Smooth muscle cell of the brain vasculature (primary cell): ENCODE measurements around the gene KLHL40.
"Not testable (repeated sequence)": the region's sequence is repeated elsewhere in the genome, so short reads cannot be mapped to it uniquely, and the experiment has no call there.

ENCODE experiments used
- DNase-seq: peaks from one replicate; pipeline ENCODE4 v3.0.0-alpha.2; 2012; ENCODE audit warnings: low read depth, low spot score

The KLHL40 gene

DNA sequence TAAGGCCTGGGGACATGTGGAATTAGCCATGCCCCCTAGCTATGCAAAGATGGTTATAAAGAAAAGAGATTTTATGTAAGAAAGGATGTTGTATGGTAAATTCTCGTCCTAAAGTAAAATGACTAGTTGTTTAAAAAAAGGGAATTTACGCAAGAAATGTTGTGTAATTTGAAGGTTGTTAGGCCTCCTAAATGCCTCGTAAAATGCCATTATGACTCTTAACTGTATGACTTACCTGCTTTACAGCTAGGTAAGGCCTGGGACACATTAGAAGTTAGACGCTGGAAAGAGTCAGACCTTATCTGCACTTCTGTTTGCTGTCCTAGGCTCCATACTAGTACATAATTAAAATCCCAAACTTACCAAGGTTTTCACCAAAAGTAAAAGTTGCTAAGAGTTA is 34.8 kb downstream of the KLHL40 start:
- DNase-seq: no peak

- DNase-seq: no peak
Measured at GRCh38 chr3:42721690-42722089, 36.4 kb downstream of the KLHL40 start.

GRCh38 chr3:42722442-42722841 is 37.1 kb downstream of the KLHL40 start:
- not testable (repeated sequence) for DNase-seq

DNA sequence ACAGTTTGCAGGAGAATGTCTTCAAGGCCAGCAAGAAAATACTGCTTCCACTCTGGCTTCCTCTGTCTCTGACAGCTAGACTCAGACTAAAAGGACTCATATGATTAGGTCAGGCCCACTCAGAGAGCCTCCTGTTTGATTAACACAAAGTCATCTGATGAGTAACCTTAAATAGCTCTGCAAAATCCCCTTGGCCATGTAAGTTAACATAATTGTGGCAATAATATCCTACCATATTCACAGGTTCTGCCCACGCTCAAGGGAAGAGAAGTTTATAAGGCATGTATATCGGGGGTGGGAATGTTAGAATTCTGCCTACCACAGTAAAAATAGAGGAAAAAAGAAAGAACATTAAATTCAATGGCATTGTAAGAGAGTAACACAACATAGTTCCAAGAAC is 37.9 kb downstream of the KLHL40 start:
- no peak for DNase-seq

GRCh38 chr3:42725454-42725853 is 40.1 kb downstream of the KLHL40 start:
- DNase-seq: no peak

DNA sequence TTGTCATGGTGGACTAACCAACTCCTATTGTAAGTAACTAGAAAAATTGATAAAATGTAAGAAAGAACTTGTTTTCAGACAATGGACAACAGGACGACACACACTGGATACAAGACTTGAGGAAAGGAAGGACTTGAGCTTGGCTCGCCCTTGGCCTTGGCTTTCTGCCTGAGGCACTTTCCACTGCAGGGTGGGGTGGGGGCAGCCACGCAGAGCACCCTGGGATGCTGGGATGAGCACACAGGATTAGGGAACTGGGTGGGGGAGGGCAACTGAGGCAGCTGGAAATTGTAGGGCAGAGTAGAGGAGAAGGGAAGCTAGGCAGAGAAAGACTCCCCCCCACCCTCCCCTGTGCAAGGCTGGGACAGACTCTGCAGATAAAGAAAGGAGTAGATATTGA is 42.7 kb downstream of the KLHL40 start:
- DNase-seq: no peak

- DNase-seq: no peak
Measured at GRCh38 chr3:42728668-42729364, 43.5 kb downstream of the KLHL40 start.

GRCh38 chr3:42729404-42730145 is 44.2 kb downstream of the KLHL40 start:
- no peak for DNase-seq

DNA sequence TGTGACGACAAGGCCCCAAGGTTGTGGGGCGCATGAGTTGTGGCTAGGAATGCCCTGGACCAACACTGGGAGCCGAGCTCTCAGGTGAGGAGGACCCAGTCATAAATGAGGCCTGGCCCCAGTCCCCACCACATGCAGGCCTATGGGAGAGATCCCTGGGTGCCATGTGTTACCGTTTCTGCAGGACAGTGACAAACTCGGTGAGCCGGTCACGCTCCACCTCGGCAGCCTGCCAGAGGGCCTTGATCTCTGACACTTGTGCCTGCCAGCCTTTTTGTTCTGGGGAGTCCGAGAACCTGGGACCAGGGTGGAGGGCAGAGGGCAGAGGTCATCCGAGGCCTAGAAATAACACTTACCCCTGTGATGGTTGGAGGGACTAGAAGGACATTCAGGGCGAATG is 45.0 kb downstream of the KLHL40 start:
- no peak for DNase-seq

- no peak for DNase-seq
Measured at GRCh38 chr3:42730706-42731420, 45.5 kb downstream of the KLHL40 start.

DNA sequence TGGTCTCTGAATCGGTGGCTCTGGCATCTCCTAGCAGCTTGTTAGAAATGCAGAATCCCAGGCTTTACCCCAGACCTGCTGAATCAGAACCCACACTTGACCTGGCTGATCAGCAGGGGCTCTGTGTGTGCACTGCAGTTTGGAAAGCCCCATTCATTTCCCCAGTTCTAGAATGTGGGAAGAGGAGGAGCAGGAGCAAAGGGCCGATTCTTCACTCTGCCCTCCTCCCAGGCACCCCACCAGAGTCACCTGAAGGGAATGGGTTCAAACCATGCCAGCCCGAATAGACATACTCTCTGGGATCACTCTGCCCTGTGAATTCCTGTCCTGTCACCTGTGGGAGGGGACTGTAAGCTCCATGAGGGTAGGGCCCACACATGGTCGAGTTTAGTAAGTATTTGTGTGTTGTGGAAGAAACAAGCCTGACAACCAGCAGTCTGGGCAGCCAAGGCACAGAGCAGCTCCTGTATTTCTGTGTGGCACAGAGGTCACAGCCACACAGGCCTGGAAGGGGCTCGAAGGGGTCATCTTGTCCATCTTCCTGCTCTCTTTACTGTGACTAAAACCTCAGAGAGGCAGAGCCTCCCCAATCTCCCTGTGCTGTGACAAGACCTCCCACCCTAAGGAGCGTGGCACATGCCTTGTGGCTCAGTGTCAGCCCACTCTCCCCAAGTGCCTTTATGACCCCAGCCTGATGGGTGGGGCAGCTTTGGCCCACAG is 46.3 kb downstream of the KLHL40 start:
- no peak for DNase-seq

DNA sequence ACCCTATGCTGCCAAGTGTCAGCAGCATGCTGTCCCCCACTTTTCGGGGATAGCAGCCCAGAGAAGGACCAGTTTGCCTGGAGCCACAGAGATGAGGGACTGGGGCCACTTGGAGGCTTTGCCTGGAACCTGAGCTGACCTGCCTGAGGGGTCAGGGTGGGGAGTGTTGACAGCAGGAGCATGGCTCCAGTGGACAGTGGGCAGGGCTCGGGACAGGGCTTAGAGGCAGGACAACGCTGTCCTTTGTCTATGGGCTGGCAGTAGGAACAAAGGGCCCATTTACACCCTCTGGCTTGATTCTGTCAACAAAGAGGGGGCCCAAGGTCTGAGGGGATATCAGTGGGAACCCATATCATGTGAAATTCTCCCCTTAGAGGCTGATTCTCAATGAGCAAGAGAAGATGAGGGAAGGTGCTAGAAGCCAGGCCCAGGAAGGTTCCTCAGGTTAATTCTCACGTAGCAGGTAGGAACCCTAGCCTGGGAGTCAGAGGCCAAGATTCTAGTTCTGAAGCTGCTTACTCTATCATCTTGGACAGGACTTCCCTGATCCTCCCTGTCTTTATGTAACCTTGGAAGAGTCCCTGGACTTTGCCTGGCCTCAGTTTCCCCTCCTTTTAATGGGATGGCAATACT is 47.0 kb downstream of the KLHL40 start:
- no peak for DNase-seq

DNA sequence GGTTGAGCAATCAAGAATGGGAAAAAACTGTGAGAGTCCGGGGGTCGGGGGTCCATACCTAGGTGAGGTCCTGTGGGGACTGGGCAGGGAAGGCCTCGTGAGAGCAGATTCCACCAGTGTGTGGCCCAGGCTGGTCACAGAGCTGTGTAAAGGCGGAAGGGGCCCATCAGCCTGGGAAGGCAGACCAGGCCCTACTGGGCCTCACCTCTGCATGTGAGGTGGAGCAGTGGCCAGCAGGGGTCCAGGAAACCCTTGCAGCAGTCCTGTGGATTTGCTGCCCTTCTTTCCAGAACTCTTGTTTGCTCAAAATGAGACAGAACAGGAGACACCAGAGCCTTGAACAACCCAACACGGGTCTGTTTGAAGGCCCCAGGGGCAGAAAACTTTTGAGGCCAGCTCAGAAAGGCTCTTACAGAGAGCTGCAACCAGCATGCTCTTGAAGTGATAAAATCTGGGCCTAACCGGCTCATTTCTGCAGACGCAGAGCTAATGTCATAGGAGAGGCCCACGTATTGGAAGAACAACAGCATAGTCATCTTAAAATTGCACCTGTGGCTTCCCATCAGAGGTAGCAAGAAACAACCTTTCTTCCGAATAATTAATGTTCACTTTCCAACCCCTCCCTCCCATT is 47.6 kb downstream of the KLHL40 start:
- DNase-seq: no peak

DNA sequence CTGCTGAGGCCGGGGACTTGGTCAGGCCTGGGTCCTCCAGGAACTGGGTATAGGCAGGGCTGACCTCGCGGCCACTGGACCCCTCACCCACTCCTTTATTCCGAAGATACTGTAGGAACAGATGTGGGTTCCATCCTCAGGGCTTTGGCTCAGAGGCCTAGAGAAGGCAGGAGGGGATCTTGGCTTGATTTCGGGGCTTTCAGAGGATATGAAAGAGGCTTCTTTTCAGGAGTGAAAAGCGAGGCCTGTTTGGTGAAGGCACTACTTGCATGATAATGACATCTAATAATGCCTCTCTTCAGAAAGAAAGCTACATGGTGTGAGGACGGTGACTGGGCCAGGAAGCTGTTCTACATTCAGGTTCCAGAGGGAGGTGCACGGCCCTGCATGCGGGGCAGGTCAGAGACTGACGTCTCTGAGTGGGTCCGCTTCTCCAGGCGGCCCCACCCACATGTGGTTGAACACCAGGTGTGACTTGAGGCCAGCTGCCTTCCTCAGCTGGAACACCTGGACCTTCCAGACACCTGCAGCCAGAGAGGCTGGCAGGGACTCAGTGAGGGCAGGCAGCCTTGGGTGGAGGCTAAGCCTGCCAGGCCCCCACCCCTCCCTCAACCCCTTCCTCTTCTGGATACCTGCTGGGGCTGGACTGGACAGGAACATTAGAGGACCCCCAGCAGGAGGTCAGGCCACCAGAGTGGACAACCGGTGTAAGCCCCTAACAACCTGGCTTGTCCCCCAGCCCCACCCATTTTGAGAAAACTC is 48.3 kb downstream of the KLHL40 start:
- DNase-seq: no peak

- no peak for DNase-seq
Measured at GRCh38 chr3:42734263-42734860, 49.0 kb downstream of the KLHL40 start.

- no peak for DNase-seq
Measured at GRCh38 chr3:42735019-42735418, 49.7 kb downstream of the KLHL40 start.

- DNase-seq: no peak
Measured at GRCh38 chr3:42735615-42736014, 50.3 kb downstream of the KLHL40 start.

DNA sequence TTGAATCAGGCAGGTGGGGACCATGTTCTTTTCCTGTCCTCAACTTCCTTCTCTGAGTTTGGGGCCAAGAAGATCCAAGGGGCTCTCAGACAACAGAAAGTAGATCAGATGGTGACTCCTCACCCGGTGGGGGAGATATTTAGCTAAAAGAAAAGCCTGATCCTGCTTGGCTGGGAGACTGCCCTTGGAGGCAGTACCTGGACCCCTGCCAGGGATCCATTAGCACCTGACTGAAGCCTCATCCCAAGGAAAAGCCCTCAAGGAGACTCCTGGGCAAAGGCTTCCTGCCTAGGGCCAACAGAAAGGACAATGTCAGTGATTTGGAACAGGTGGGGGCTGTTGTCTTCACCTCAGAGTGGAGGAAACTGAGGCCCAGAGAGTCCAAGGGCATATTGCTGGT is 50.7 kb downstream of the KLHL40 start:
- no peak for DNase-seq

DNA sequence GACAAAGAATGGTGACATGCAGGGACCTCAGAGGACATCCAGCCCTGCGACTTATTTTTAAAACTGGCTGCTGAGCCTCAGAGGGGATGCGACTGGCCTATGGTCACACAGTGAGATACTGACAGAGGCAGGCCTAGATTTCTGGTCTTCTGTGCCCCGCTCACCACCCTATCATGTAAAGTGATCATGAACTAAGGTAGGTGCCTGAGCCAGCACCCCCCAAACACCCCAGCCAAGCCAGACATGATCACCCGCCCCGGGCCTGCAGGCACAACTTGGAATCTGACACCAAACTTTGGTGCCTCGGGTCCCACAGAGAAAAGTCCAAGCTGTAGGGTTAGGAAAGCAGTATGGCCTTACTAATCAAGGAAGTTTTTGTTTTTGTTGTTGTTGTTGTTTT is 51.2 kb downstream of the KLHL40 start:
- DNase-seq: no peak
